GM12864 (cell line): Measurements from ENCODE around the gene NINJ1.
A peak's percentile ranks its signal among the peaks of the same experiment; 100 is the strongest.

Source experiments
- DNase-seq: peaks from one replicate; pipeline ENCODE4 v3.0.0-alpha.2; 2011; ENCODE audit warnings: low read depth
- H3K4me3 ChIP-seq: 2 replicates; pipeline ENCODE4 v1.5.1; 2011; ENCODE audit warnings: mild to moderate bottlenecking, low read depth, low read length, control low read depth
- TF ChIP-seq, protein P1 (sequence below): IDR thresholded peaks from 2 replicates; pipeline ENCODE4 v1.5.1; 2011; ENCODE audit warnings: low read depth, mild to moderate bottlenecking, moderate library complexity, low read length, control low read depth, inconsistent platforms; ENCODE audit errors: missing control alignments

The NINJ1 gene, protein sequence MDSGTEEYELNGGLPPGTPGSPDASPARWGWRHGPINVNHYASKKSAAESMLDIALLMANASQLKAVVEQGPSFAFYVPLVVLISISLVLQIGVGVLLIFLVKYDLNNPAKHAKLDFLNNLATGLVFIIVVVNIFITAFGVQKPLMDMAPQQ

DNA sequence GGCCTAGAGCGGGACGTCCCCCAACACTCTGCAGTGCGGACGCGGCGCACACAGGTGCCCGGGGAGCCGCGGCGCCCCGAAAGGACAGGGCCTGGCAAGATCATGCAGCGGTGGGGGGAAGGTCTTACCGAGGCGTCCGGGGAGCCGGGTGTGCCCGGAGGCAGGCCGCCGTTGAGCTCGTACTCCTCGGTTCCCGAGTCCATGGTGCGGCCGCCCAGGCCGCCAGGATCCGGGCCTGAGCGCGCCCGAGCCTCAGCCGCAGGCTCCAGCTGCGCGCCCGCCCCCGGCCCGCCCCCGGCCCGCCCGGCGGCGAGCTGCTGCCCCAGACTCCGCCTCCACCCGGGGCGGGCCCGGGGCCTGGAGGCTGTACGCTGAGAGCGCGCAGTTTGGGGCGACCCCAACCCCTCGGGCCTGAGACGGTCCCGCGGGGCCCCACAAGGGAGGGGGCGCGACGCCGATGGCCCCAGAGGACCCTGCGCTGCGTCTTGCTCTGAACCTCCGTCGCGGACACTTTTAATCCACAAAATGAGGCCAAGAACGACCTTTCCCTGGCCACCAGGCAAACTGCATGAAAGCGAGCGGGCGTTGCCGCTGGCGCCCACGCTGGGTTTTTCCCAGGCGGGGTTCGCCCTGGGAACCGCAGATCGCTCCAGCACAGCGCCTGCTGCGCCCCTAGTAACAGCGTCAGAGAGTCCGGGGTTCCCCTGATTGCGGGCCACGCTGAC, at the start of gene NINJ1:
Gene NINJ1, minus strand, starts transcription at position 237 of the 725 bp plus-strand sequence. Its CDS starts 34 bp downstream, at position 203.
- H3K4me3 ChIP-seq, result peak within 1 kb of the TSS; percentile 72
- peak; percentile 45 for DNase-seq

DNA sequence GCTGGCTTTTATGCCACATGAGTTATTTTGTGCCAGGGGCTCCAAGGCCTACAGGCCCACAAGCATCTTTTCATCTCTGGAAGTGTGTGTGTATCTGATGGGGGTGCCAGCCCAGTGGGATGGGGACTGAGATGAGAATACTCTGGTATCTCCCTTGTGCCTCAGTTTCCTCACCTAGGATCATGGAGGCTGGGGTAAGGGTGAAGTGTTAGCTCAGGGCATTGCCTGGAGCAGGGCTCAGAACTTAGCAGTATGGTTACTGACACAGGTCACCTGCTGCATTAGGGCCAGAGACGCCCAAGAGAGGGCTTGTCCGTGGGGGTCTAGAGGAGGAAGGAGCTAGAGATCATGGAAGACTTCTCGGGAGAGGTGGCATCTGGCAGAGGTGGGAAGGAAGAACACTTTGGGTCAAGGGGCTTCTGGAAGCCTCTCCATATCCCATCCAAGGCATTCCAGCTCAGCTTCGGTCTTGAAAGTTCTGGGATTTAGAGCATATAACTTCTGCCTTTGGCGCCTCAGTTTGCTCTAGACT, 49.1 kb upstream of the NINJ1 start:
- H3K4me3 ChIP-seq, result no peak overlapping the region
- no peak for DNase-seq
- TF ChIP-seq, protein P1, sequence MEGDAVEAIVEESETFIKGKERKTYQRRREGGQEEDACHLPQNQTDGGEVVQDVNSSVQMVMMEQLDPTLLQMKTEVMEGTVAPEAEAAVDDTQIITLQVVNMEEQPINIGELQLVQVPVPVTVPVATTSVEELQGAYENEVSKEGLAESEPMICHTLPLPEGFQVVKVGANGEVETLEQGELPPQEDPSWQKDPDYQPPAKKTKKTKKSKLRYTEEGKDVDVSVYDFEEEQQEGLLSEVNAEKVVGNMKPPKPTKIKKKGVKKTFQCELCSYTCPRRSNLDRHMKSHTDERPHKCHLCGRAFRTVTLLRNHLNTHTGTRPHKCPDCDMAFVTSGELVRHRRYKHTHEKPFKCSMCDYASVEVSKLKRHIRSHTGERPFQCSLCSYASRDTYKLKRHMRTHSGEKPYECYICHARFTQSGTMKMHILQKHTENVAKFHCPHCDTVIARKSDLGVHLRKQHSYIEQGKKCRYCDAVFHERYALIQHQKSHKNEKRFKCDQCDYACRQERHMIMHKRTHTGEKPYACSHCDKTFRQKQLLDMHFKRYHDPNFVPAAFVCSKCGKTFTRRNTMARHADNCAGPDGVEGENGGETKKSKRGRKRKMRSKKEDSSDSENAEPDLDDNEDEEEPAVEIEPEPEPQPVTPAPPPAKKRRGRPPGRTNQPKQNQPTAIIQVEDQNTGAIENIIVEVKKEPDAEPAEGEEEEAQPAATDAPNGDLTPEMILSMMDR, result no peak

More for the DNA sequence above, at the start of gene NINJ1:
- TF ChIP-seq, protein P1, result peak; percentile 2

DNA sequence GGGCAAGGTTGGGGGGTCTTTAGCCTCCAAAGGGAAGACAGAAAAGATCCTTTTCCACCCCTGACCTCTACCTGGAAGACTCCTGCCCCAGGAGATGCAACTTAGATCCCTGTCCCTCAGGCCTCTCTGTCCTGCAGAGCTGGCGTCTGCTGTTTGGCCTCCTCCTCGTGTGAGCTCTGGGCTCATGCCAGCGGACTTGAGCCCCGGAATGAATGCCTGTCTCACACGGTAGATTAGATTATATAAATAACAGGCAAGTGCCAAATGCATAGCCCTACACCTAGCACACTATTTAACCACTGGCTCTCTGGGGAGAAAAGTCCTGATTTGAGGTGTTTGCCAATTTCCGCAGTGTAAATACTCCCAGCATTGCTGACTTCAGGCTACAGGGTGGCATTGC, 48.5 kb upstream of the NINJ1 start:
- TF ChIP-seq, protein P1, result no peak
- no peak overlapping the region for H3K4me3 ChIP-seq
- DNase-seq, result no peak

DNA sequence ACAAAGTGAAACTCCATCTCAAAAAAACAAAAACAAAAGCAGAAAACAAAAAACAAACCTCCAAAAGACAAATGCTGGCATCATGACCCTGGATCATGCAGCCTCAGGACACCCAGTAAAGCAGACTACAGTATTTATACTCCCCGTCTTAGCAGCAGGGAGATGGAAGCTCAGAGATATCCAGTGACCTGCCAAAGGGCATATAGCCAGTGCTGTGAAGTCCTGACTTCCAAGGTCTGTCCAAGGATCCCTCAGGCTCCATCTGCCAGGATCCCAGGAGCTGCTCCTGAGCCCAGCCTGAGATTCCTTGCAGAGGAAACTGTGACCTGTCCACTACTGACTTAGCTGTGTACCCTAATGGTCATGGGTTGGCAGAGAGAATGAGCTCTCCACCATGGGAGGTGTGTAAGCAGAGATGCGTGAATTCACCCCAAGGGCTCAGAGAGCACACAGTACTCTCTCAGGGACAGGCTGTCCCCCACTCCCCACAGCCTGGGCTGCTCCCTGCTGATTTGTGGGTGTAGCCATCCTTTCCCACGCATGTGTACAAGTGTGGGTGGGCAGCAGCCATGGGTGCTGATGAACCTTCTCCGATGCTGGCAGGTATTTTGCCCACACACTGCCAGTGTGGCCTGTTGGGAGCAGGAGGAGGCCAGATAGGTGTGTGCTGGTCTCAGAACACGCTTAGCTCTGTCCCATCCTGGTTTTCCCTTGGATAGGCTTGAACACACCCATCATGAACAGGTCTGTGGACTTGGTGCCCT, 47.8 kb upstream of the NINJ1 start:
- H3K4me3 ChIP-seq, result no peak overlapping the region
- TF ChIP-seq, protein P1, result no peak
- DNase-seq, result no peak

DNA sequence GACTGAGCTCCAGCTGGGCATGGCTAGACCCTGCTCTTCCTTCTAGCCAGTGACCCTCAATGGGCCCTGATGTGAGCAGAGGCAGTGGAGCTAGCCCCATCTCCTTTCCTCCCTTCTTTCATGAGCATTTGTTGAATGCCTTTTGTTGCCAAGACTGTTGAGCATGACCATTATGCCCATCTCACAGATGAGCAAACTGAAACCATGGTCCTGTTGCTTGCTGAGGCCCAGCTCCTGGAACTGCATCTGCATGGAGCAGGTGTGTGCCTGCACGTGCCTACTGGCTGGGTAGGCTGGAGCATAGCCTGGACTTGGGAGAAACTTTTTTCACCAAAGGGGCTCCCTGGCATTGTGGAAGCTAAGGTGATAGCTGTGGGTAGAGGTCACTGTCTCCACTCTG, 46.9 kb upstream of the NINJ1 start:
- TF ChIP-seq, protein P1, result no peak
- no peak overlapping the region for H3K4me3 ChIP-seq
- no peak for DNase-seq

DNA sequence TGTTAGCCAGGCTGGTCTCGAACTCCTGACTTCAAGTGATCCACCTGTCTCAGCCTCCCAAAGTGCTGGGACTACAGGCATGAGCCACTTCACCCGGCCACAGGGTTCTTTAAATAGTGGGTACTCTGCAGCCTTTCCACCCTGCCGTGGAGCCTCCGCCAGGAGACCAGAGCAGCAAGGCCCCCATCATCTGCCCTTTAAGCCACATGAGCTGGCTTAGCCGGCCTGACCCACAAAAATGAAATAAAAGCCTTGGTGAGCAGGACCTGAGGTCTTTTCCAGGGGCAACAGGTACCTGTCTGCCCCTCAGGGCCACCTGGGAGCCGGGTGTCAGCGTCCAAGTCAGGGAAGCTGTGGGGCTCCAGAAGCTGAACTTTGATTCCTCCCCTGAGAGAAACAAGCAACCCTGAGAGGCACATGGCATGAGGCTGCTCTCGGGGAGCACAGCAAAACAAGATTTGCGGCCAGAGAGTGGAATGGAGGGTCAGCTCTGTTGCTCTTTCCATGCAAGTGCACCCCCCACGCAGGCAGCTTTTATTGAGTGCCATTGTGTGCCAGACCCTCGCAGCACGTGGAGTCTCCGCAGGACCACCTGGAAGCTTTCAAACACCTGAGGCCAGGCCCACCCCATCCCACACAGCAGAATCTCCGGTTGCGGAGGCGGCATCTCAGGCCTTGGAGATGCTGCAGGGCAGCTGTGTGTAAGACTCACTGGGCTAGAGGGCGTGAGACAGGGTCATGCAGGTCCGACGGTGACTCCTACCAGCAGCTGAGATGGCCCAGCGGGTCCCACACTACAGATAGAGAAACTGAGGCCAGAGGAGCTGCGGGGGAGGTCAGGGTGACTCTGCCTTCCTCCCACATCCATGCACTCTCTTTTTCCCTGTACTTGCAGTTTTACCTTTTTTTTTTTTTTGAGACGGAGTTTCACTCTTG, 45.1 kb upstream of the NINJ1 start:
- DNase-seq, result no peak
- no peak overlapping the region for H3K4me3 ChIP-seq
- TF ChIP-seq, protein P1, result no peak
